Osteoblast (primary cell): Measurements from ENCODE around the gene ARHGAP29. TPM values are rescaled to one million over a fixed set of nuclear protein-coding genes. Genes with fewer than 3 reads are reported as not detected.

Experiments
- DNase-seq: peaks from one replicate; pipeline ENCODE4 v3.0.0; 2011; ENCODE audit warnings: low spot score, mixed read lengths; ENCODE audit not compliant: insufficient read length; ENCODE audit errors: missing footprints
- H2AFZ ChIP-seq: 2 replicates; pipeline ENCODE4 v1.6.0; 2011; ENCODE audit warnings: mild to moderate bottlenecking, low read length
- H3K27ac ChIP-seq: 2 replicates; pipeline ENCODE4 v1.5.1; 2011; ENCODE audit warnings: mild to moderate bottlenecking, low read depth, low read length, moderate library complexity
- H3K27me3 ChIP-seq: 2 replicates; pipeline ENCODE4 v1.6.0; 2012; ENCODE audit warnings: mild to moderate bottlenecking, control low read depth, inconsistent platforms, low read length, moderate library complexity; ENCODE audit not compliant: insufficient read depth
- H3K36me3 ChIP-seq: 2 replicates; pipeline ENCODE4 v1.5.1; 2011; ENCODE audit warnings: mild to moderate bottlenecking, low read length, control low read depth, moderate library complexity; ENCODE audit not compliant: insufficient read depth
- H3K4me1 ChIP-seq: 2 replicates; pipeline ENCODE4 v1.5.1; 2011; ENCODE audit warnings: mild to moderate bottlenecking, low read length, control low read depth, moderate library complexity; ENCODE audit not compliant: insufficient read depth
- H3K4me2 ChIP-seq: 2 replicates; pipeline ENCODE4 v1.6.0; 2011; ENCODE audit warnings: mild to moderate bottlenecking, low read length; ENCODE audit not compliant: insufficient read depth
- H3K4me3 ChIP-seq: fragments of 200-600 bp; sonication (generic); 3 replicates; pipeline ENCODE4 v1.5.1; 2012; ENCODE audit warnings: mild to moderate bottlenecking, low read length, inconsistent platforms; ENCODE audit not compliant: insufficient read depth
- H3K79me2 ChIP-seq: 2 replicates; pipeline ENCODE4 v1.6.0; 2012; ENCODE audit warnings: mild to moderate bottlenecking, low read length, control low read depth, inconsistent platforms; ENCODE audit not compliant: insufficient read depth
- H3K9me3 ChIP-seq: 2 replicates; pipeline ENCODE4 v1.5.1; 2011; ENCODE audit warnings: low read depth, low read length, control low read depth
- H4K20me1 ChIP-seq: 2 replicates; pipeline ENCODE4 v1.6.0; 2012; ENCODE audit warnings: mild to moderate bottlenecking, low read length, control low read depth; ENCODE audit not compliant: insufficient read depth
- CTCF ChIP-seq: IDR thresholded peaks from 2 replicates; pipeline ENCODE4 v1.5.1; 2011; ENCODE audit warnings: mild to moderate bottlenecking, low read depth, low read length, moderate library complexity; ENCODE audit errors: extremely low read depth
- total RNA-seq: library from RNA; depleted of rRNA; stranded (reverse); fragments of >200 nt; gene quantifications from 2 replicates; pipeline ENCODE4 v1.2.3, GENCODE V29; 2012

ARHGAP29 gene
- total RNA-seq, 1 donor = 17.0 TPM

DNA sequence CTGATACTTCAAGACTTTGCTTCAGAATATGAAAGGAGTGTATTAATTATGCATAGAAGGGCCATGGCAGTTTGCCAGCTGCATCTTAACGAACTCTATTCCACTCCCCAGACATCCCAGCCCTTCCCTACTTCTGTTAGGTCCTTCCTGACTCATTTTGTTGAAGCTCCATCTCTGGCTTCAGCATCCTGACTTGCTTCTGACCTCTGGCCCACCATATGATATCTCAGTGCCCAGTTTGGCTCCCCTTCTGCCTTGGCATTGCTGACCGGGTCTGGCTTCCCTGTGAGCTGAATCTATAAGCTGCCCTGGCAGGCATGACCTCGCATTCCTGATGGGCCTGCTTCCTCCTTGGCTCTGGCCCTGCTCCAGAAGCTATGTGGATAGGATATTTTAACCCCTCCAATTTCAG lies 27.6 kb upstream of the ARHGAP29 start:
- no peak overlapping the region for H3K4me2 ChIP-seq
- H2AFZ ChIP-seq = no peak overlapping the region
- no peak for DNase-seq
- no peak overlapping the region for H3K27ac ChIP-seq
- no peaks in the 10 kb centered on the region for H3K79me2 ChIP-seq
- no peaks in the 10 kb centered on the region for H3K9me3 ChIP-seq
- no peaks in the 10 kb centered on the region for H4K20me1 ChIP-seq
- H3K4me3 ChIP-seq = no peak overlapping the region
- TF ChIP-seq CTCF = no peak
- peaks cover 24% of the 10 kb centered on the region for H3K4me1 ChIP-seq
- no peaks in the 10 kb centered on the region for H3K36me3 ChIP-seq
- H3K27me3 ChIP-seq = no peaks in the 10 kb centered on the region

DNA sequence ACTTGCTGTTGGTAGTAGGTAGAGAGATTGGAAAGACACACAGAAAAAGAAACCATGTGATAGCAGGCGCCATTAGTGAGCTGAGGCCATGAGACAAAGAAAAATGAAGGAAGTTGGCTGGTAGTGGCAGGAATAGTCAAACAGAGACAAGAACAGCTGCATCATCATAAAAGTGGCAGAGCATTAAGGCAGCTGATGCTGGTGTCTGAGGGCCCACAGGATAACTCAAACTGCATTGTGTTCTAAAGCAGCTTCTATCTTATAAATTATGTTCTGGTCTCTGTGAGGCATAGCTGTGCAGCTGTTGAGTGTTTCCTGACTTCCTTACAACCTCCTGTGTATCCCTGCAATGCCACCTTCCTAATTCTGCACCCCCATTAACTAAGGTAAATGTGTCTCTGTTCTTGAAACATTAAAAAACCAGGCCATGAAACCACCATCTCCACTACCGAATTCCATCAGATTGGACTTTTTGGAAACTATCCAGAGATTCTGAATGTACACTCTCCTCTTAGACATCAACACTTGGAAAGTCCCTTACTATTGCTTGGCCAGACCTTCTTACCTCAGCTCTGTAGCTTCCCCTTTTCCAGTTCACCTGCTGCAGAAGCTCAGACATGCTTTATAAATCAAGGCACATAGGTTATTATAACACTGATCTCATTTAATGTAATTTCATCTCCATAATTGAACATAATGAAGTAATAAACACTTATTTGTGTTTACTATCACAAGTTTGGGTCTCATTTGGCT lies 23.4 kb upstream of the ARHGAP29 start:
- Histone ChIP-seq H4K20me1 (no peaks in the 10 kb centered on the region), H3K27ac (no peak overlapping the region), H3K4me1 (peaks cover 40% of the 10 kb centered on the region), H3K9me3 (no peaks in the 10 kb centered on the region), H3K4me3 (no peak overlapping the region), H3K36me3 (no peaks in the 10 kb centered on the region), H3K27me3 (no peaks in the 10 kb centered on the region), H3K4me2 (no peak overlapping the region), H3K79me2 (no peaks in the 10 kb centered on the region), H2AFZ (no peak overlapping the region)
- TF ChIP-seq CTCF = no peak
- DNase-seq = no peak

- H3K4me2 ChIP-seq = peak overlapping the region; percentile 61
- H3K9me3 ChIP-seq = no peaks in the 10 kb centered on the region
- H3K4me3 ChIP-seq = peak overlapping the region; percentile 8
- H3K27ac ChIP-seq = peak overlapping the region; percentile 94
- no peaks in the 10 kb centered on the region for H4K20me1 ChIP-seq
- no peaks in the 10 kb centered on the region for H3K36me3 ChIP-seq
- TF ChIP-seq CTCF = no peak
- DNase-seq = peak; percentile 51
- peaks cover 34% of the 10 kb centered on the region for H3K4me1 ChIP-seq
- no peaks in the 10 kb centered on the region for H3K79me2 ChIP-seq
- H2AFZ ChIP-seq = peak overlapping the region; percentile 58
- H3K27me3 ChIP-seq = no peaks in the 10 kb centered on the region
Observed at GRCh38 chr1:94259635-94260289, 22.4 kb upstream of the ARHGAP29 start.

- Histone ChIP-seq H2AFZ (no peak overlapping the region), H3K36me3 (no peaks in the 10 kb centered on the region), H3K4me3 (no peak overlapping the region), H3K27ac (peak overlapping the region; percentile 94), H3K4me2 (peak overlapping the region; percentile 61), H3K27me3 (no peaks in the 10 kb centered on the region), H4K20me1 (no peaks in the 10 kb centered on the region), H3K4me1 (peaks cover 37% of the 10 kb centered on the region), H3K9me3 (no peaks in the 10 kb centered on the region), H3K79me2 (no peaks in the 10 kb centered on the region)
- peak; percentile 89 for DNase-seq
- TF ChIP-seq CTCF = no peak
Observed at GRCh38 chr1:94258873-94259331, 21.5 kb upstream of the ARHGAP29 start.
